PC-9 (cell line): ENCODE results near the gene KXD1.

Experiments used
- CTCF ChIP-seq: fragments of 200-600 bp; sonication (generic); conservative IDR thresholded peaks from 2 replicates; pipeline ENCODE4 v1.6.1; 2017; ENCODE audit warnings: mixed run types, antibody characterized with exemption, mild to moderate bottlenecking, moderate library complexity
- EZH2 ChIP-seq: fragments of 200-600 bp; sonication (generic); IDR thresholded peaks from 2 replicates; pipeline ENCODE4 v1.8.0; 2017; ENCODE audit warnings: antibody characterized with exemption, low read depth

- TF ChIP-seq EZH2: no peak
- TF ChIP-seq CTCF: no peak
Measured at GRCh38 chr19:18610245-18610555, 52.5 kb downstream of the KXD1 start.
